GM21619 (cell line): ENCODE measurements around the gene FAM181A.

Experiments used
- ATAC-seq: cut with Tn5 transposase; IDR thresholded peaks from one replicate; pipeline ENCODE4 v1.9.1; 2021; ENCODE audit not compliant: unreplicated experiment

Gene FAM181A

GRCh38 chr14:93977171-93977570, 50.0 kb downstream of the FAM181A start:
- no peak for ATAC-seq

GRCh38 chr14:93977790-93978581, 50.8 kb downstream of the FAM181A start:
- peak; percentile 46 for ATAC-seq

- ATAC-seq: no peak
Observed at GRCh38 chr14:93978735-93979134, 51.6 kb downstream of the FAM181A start.
